Mononuclear cell (primary cell): Measurements from ENCODE around the gene MAN2B2. TPM values are rescaled to one million over a fixed set of nuclear protein-coding genes. Genes with fewer than 3 reads are reported as not detected.

Experiments used
- H3K27me3 ChIP-seq: 2 replicates; pipeline ENCODE4 v1.6.0; 2011; ENCODE audit warnings: low read length, control low read depth; ENCODE audit not compliant: insufficient read depth
- H3K4me1 ChIP-seq: 2 replicates; pipeline ENCODE4 v1.5.1; 2011; ENCODE audit warnings: mild to moderate bottlenecking, low read length, control low read depth; ENCODE audit not compliant: insufficient read depth
- H3K4me3 ChIP-seq: 2 replicates; pipeline ENCODE4 v1.5.1; 2011; ENCODE audit warnings: mild to moderate bottlenecking, low read length, moderate library complexity
- H3K9me3 ChIP-seq: 2 replicates; pipeline ENCODE4 v1.5.1; 2011; ENCODE audit warnings: low read depth, mild to moderate bottlenecking, control low read depth, low read length
- total RNA-seq: library from RNA; depleted of rRNA; stranded (reverse); fragments of >200 nt; gene quantifications from one replicate; pipeline ENCODE4 v1.2.3, GENCODE V29; 2012

MAN2B2 gene
- total RNA-seq, 1 donor: 16.7 TPM

- Histone ChIP-seq H3K9me3 (no peaks in the 10 kb centered on the region), H3K27me3 (no peaks in the 10 kb centered on the region), H3K4me3 (no peak overlapping the region), H3K4me1 (no peaks in the 10 kb centered on the region)
Observed at GRCh38 chr4:6591781-6592180, 16.8 kb downstream of the MAN2B2 start.

GRCh38 chr4:6592804-6593563 is 18.0 kb downstream of the MAN2B2 start:
- no peaks in the 10 kb centered on the region for H3K9me3 ChIP-seq
- no peaks in the 10 kb centered on the region for H3K4me1 ChIP-seq
- no peak overlapping the region for H3K4me3 ChIP-seq
- H3K27me3 ChIP-seq: no peaks in the 10 kb centered on the region

DNA sequence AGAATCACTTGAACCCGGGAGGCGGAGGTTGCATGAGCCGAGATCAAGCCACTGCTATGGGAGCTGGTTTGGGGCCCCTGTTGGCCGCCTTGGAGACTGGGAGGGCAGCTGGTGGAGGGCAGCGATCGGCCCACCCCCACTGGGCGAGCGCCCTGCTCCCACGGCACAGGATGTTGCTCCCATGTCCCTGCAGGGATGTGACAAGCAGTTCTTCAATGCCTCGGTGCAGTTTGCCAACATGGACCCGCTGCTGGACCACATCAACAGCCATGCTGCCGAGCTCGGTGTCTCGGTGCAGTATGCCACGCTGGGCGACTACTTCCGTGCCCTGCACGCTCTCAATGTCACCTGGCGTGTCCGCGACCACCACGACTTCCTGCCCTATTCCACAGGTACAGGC is 19.4 kb downstream of the MAN2B2 start:
- Histone ChIP-seq H3K4me1 (no peaks in the 10 kb centered on the region), H3K9me3 (no peaks in the 10 kb centered on the region), H3K27me3 (no peaks in the 10 kb centered on the region), H3K4me3 (no peak overlapping the region)

DNA sequence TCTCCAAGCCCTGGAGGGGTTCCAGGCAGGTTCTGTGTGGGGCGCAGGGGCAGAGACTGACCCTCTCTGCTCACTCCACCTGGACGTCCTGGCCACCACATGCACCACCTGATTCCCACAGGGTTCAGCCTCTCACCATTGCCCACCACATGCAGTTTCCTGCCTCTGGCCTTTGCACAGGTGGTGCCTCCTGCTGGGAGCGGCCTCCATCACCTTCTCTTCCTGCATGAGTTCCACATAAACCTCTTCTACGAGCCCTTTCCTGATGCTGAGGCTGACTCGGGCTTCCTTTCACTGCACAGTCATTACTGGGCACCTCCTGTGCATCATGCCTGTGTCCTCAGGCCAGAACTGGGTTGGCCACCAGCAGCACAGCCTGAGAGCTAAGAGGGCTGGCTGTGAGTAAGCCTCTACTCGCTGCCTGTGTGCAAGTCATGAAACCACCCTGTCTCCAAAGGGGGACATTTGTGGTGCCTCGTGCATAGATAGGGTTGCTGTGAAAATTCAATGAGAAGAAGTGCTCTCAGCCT is 19.9 kb downstream of the MAN2B2 start:
- no peak overlapping the region for H3K4me3 ChIP-seq
- H3K9me3 ChIP-seq: no peaks in the 10 kb centered on the region
- no peaks in the 10 kb centered on the region for H3K4me1 ChIP-seq
- H3K27me3 ChIP-seq: no peaks in the 10 kb centered on the region

DNA sequence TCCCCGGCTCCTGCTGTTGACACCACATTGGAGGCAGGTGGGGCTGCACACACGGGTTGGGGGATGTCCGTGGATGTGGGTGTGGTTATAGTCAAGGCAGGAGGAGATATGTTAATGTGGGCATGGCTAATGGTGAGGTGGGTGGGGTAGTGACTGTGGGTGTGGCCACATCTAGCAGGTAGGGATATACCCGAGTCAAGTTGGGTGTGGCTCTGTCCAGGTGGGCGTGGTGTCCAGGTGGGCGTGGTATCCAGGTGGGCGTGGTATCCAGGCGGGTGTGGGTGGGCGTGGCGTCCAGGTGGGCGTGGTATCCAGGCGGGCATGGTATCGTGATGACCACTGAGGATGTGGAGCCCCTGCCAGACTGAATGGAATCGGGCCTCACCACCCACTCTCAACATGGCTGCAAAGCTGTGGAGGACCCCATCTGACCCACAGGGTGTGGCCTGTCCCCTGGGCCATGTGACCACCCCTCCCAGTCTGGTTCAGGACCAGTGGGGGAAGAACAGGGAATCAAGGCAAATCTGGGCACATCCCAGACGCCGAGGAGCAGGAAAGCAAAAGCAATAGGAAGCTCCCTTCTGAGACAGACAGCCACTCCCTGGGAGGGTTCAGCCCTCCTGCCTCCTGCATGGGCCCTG is 21.0 kb downstream of the MAN2B2 start:
- no peaks in the 10 kb centered on the region for H3K27me3 ChIP-seq
- no peaks in the 10 kb centered on the region for H3K4me1 ChIP-seq
- no peak overlapping the region for H3K4me3 ChIP-seq
- no peaks in the 10 kb centered on the region for H3K9me3 ChIP-seq

- H3K4me1 ChIP-seq: no peaks in the 10 kb centered on the region
- no peaks in the 10 kb centered on the region for H3K9me3 ChIP-seq
- H3K27me3 ChIP-seq: no peaks in the 10 kb centered on the region
- H3K4me3 ChIP-seq: no peak overlapping the region
Observed at GRCh38 chr4:6596948-6597347, 22.0 kb downstream of the MAN2B2 start.

DNA sequence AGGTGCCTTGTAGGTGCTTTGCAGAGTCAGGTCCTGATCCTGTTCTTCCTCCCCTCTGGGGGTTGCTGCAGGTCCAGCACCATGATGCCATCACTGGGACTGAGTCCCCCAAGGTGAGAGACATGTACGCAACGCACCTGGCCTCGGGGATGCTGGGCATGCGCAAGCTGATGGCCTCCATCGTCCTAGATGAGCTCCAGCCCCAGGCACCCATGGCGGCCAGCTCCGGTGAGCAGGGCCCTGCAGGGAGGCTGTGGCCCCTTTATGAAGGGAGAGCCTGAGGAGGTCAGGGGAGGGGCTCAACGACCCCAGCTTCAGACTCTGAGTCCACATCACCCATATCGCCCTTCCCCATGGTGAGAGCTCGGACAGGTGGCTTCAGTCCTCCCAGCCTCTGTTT is 23.1 kb downstream of the MAN2B2 start:
- H3K9me3 ChIP-seq: no peaks in the 10 kb centered on the region
- H3K4me3 ChIP-seq: no peak overlapping the region
- H3K27me3 ChIP-seq: no peaks in the 10 kb centered on the region
- H3K4me1 ChIP-seq: no peaks in the 10 kb centered on the region

- no peaks in the 10 kb centered on the region for H3K27me3 ChIP-seq
- H3K9me3 ChIP-seq: no peaks in the 10 kb centered on the region
- H3K4me1 ChIP-seq: no peaks in the 10 kb centered on the region
- no peak overlapping the region for H3K4me3 ChIP-seq
Observed at GRCh38 chr4:6598641-6599040, 23.7 kb downstream of the MAN2B2 start.

DNA sequence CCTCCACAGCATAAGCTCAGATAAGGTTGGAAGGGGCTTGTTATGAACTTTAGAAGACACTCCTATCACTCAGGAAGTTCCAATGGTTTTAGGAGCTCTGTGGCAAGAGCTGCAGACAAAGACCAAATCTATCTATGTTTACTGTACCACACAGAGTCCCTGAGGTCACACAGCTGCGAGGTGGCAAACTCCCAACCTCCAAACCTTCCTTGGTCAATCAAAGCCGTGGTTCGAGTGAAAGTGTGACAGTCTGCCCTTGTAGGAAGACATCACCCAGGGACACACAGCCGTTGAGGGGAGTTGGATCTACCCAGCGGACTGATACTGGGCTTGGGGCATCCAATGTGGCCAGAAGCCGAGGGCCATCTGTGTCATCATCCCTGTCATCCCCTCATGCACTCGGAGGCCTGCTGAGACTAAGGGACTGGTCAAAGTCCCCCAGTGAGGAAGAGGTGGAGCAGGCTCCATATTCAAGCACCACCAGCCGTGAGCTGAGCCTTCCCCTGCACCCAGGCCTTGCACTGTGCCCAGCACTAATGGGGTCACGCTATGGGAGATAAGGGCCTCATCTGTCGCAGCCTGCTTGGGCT is 26.8 kb downstream of the MAN2B2 start:
- H3K27me3 ChIP-seq: no peaks in the 10 kb centered on the region
- H3K4me3 ChIP-seq: no peak overlapping the region

GRCh38 chr4:6602289-6602688 is 27.3 kb downstream of the MAN2B2 start:
- Histone ChIP-seq H3K9me3 (no peaks in the 10 kb centered on the region), H3K27me3 (no peaks in the 10 kb centered on the region), H3K4me3 (no peak overlapping the region), H3K4me1 (no peaks in the 10 kb centered on the region)

More for the DNA sequence above, 26.8 kb downstream of the MAN2B2 start:
- no peaks in the 10 kb centered on the region for H3K9me3 ChIP-seq
- H3K4me1 ChIP-seq: no peaks in the 10 kb centered on the region

DNA sequence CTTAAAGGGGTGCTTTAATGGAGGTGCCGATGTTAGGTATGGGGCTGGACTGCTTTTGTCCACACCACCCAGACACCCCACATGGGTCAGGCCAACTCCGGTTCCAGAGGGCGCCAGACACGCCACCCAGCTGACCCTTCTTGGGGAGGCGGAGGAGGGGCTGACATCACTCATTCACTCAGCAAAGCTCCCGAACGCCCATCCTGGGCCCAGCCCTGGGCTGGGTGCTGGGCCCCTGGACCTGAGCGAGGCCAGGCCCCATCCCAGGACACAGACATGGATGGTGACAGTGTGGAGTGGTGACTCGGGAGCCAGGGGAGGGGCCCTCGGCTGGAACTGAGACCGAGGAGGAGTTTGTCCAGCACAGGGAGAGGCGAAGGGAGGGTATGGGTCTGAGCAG is 28.1 kb downstream of the MAN2B2 start:
- H3K4me1 ChIP-seq: no peaks in the 10 kb centered on the region
- H3K27me3 ChIP-seq: no peaks in the 10 kb centered on the region
- no peak overlapping the region for H3K4me3 ChIP-seq
- H3K9me3 ChIP-seq: no peaks in the 10 kb centered on the region

DNA sequence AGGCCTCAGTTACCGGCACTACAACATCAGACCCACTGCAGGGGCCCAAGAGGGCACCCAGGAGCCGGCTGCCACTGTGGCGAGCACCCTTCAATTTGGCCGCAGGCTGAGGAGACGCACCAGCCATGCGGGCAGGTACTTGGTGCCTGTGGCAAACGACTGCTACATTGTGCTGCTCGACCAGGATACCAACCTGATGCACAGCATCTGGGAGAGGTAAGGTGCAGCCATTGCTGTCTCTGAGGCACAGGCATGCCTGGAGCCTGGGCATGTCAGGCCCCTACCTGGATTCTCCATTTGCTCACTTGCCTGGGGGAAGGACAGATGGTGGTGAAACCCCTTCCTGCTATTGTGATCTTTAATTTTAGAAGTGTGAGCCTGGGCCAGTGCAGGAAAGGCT is 30.1 kb downstream of the MAN2B2 start:
- Histone ChIP-seq H3K27me3 (no peaks in the 10 kb centered on the region), H3K9me3 (no peaks in the 10 kb centered on the region), H3K4me1 (no peaks in the 10 kb centered on the region), H3K4me3 (no peak overlapping the region)

DNA sequence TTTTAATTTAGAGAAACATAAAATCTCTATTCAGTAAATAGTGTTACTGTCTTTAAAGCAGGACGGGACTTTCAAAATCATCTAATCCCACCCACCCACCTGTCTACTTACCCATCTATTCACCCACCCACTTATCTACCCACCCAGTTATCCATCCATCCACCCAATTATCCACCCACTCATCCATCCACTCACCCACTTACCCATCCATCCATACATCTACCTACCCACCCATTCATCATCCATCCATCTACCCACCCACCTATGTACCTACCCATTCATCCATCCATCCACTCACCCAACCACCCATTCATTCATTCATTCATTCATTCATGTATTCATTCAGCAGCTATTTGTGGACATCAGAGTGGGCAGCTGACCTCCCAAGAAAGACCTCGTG is 30.6 kb downstream of the MAN2B2 start:
- no peaks in the 10 kb centered on the region for H3K27me3 ChIP-seq
- no peaks in the 10 kb centered on the region for H3K9me3 ChIP-seq
- H3K4me1 ChIP-seq: no peaks in the 10 kb centered on the region
- H3K4me3 ChIP-seq: no peak overlapping the region

DNA sequence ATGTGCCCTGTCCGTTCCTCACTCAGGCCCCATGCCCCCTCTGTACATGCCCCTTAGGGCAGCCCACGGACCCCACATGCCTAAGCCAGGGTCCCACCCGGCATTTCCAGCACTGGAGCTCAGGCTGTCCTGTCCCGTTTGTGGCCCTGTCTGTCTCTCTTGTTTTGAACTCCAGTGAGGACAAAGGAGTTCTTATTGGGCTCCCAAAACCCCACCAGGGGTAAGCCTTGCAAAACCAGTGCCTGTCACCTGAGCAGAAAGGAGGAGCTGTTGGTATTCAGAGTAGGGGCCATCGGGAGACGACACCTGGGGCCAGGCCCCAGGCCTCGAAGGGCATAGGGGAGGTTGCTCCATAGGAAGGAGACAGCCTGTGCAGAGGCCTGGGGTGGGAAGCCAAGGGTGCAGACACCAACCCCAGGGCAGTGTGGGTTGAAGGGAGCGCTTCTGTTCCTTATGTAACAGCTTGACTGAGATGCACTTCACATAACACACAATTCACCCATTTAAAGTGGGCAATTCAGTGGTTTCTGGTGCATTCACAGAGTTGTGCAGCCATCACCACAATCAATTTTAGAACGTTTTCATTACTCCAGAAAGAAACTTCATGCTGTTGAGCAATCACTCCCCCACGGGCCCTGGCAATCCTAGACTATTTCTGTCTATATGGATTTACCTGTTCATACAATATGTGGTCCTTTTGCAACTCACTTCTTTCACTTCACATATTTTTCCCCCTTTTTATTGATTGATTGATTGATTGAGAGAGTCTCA is 31.7 kb downstream of the MAN2B2 start:
- Histone ChIP-seq H3K27me3 (no peaks in the 10 kb centered on the region), H3K4me1 (no peaks in the 10 kb centered on the region), H3K4me3 (no peak overlapping the region), H3K9me3 (no peaks in the 10 kb centered on the region)
